Ovary (tissue), 3 donors: ENCODE data around the gene KIF16B.

Source experiments
- CTCF ChIP-seq, 3 donors: fragments of 450-650 bp in 2 of 3; fragments of 200-600 bp in 1 of 3; IDR thresholded peaks; one replicate each; pipeline versions ENCODE4 v1.5.1 to v1.8.0; 2016 to 2022; ENCODE audit warnings: antibody characterized with exemption in 3 of 3, mild to moderate bottlenecking in 1 of 3
- EP300 ChIP-seq: sonication (generic); formaldehyde crosslinking; IDR thresholded peaks from one replicate; pipeline ENCODE4 v1.6.1; 2017; ENCODE audit warnings: antibody characterized with exemption
- POLR2A ChIP-seq: fragments of 450-650 bp; IDR thresholded peaks from one replicate; pipeline ENCODE4 v1.6.1; 2017; ENCODE audit warnings: antibody characterized with exemption, mild to moderate bottlenecking, moderate library complexity
- donor health status: DM: no; HTN: no; CAD: no.

GRCh38 chr20:16475225-16475624 lies 98.0 kb downstream of the KIF16B start:
- no peak for TF ChIP-seq POLR2A
- TF ChIP-seq CTCF (IDR thresholded peaks at IDR 0.05): no peak
- TF ChIP-seq EP300: no peak
